Stimulated activated CD4-positive, alpha-beta T cell treated with anti-CD3 and anti-CD28 coated beads, Interleukin-15, amount 100 ng/mL, for 24 hours (primary cell): Measurements from ENCODE around the gene KRTAP4-8.
"Not testable (repeated sequence)": the region's sequence is repeated elsewhere in the genome, so short reads cannot be mapped to it uniquely, and the experiment has no call there.

Experiments
- DNase-seq: peaks from one replicate; pipeline ENCODE4 v3.0.0-alpha.2; 2020

KRTAP4-8 gene

GRCh38 chr17:41063449-41063848 is 34.5 kb downstream of the KRTAP4-8 start:
- DNase-seq, result no peak

DNA sequence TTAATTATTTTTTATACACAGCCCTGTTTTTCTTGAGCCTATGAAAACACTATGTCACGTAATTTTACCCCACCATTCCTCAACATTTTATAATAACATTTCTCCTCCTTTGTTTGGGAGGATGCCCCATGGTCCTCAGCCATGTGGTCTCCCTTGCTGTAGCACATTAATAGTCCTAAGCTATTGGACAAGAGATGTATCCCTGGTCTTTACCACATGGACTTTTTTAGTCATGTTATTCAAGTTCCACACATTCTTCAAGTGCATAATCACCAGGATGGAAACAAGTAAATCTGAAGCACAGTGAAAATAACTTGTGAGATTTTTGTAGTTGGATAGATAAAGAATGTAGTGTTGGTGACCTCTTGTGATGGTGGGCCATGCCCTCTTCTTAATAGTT is 36.0 kb downstream of the KRTAP4-8 start:
- no peak for DNase-seq

- no peak for DNase-seq
Observed at GRCh38 chr17:41060052-41060604, 37.8 kb downstream of the KRTAP4-8 start, which contains the start of gene KRTAP2-3. KRTAP2-3 (minus strand) TSS chr17:41060114; CDS start chr17:41060050, 64 bp downstream.

DNA sequence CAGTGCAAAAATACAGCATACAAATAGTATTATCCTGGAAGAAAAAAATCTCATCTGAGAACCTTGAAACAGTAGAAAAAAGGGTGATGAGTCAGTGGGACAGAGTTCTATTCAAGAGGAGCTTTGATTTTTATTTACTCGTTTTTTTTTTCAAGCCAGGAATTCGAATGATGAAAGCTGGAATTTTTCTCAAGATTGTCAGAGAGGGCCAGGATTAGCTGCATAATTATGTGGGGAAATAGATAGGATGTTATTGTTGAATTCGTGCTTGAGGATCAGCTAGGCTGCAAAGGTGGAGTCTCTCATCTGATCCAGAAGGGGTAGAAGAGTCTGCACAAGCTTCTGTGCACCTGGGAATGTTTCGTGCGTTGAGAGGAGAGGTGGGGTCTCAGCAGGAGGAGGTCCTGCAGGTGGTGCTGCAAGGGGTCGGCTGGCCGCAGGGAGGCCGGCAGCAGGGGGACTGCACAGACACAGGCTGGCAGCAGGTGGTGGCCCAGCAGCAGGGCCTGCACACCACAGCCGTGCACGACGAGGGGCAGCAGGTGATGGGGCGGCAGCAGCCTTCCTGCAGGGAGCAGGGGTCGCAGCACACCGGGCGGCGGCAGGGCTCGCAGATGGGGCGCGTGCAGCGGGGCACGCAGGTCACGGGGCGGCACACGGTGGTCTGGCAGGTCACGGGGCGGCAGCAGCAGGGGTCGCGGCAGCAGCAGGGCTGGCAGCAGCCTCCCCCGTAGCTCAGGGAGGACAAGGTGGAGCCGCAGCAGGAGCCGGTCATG is 38.5 kb downstream of the KRTAP4-8 start:
- not testable (repeated sequence) for DNase-seq

- DNase-seq, result no peak
Observed at GRCh38 chr17:41058741-41059140, 39.2 kb downstream of the KRTAP4-8 start.

GRCh38 chr17:41057547-41057946 is 40.4 kb downstream of the KRTAP4-8 start:
- DNase-seq, result no peak

- not testable (repeated sequence) for DNase-seq
Observed at GRCh38 chr17:41055130-41055529, 42.8 kb downstream of the KRTAP4-8 start, which contains the start of gene KRTAP2-2. KRTAP2-2 (minus strand) TSS chr17:41055230; CDS start chr17:41055211, 19 bp downstream.

GRCh38 chr17:41054556-41054955 is 43.4 kb downstream of the KRTAP4-8 start:
- DNase-seq, result not testable (repeated sequence)

DNA sequence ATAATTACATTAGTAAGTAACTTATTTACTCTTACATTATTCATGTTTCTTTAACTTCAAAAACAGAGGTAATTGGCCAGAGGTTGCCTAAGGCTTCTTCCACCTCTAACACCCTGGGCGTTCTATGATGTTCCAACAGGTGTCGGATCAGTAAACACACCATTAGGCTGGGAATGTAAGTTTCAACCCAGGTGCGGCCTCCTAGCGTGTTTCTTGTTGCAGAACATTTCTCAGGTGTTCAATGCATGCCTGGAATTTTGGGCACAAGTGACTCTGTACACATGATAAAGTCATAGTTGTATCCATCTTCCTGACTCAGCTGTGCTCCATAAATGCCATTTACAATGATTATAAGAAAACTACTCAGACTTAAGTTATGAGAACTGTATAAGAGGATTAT is 43.9 kb downstream of the KRTAP4-8 start:
- no peak for DNase-seq

GRCh38 chr17:41052566-41052965 is 45.4 kb downstream of the KRTAP4-8 start:
- DNase-seq, result no peak

DNA sequence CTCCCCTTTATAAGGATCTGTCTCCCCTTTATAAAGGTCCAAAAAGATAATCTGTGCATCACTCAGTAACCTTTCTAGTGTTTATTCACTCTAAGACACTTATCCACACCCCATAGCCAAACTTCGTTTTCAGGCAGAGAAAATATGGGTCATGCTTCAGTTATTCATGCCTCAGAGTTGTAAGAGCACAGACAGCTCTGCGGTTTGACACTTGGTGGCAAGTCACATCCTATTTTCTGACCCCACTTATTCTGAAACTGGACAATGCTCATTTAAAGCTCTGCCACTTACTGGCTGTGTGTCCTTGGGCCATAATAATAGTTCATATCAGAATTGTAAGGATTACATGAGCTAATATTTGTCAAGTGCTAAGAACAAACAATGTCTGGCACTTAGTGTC is 48.8 kb downstream of the KRTAP4-8 start:
- DNase-seq, result no peak

DNA sequence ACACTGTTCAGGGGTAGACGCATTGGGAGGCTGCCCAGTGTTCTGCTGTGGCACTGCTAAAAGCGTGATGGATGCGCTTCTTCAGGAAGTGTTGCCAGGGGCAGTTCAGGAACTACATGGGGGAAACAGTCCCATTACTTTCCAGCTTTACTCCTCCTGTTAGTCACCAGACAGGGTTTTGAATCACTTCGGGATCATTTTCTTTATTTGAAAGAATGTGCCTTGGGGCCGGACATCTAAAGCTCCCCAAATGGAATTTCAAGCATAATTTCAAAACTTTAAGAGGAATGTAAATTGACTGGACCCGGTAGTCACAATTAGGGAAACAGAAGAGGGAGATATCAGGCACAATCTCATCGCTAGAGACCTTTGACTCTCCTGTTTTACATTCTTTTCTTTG is 49.5 kb downstream of the KRTAP4-8 start:
- no peak for DNase-seq
